Hypothalamus (tissue), 51 donors: Measurements from ENCODE around the gene RDM1.
"Not testable (repeated sequence)": the region's sequence is repeated elsewhere in the genome, so short reads cannot be mapped to it uniquely, and the experiment has no call there.

Experiments
- DNase-seq, 51 donors: peaks; one replicate each; lab custom pipeline; 2025; lab: John Stamatoyannopoulos, UW

Gene RDM1, protein sequence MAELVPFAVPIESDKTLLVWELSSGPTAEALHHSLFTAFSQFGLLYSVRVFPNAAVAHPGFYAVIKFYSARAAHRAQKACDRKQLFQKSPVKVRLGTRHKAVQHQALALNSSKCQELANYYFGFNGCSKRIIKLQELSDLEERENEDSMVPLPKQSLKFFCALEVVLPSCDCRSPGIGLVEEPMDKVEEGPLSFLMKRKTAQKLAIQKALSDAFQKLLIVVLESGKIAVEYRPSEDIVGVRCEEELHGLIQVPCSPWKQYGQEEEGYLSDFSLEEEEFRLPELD

DNA sequence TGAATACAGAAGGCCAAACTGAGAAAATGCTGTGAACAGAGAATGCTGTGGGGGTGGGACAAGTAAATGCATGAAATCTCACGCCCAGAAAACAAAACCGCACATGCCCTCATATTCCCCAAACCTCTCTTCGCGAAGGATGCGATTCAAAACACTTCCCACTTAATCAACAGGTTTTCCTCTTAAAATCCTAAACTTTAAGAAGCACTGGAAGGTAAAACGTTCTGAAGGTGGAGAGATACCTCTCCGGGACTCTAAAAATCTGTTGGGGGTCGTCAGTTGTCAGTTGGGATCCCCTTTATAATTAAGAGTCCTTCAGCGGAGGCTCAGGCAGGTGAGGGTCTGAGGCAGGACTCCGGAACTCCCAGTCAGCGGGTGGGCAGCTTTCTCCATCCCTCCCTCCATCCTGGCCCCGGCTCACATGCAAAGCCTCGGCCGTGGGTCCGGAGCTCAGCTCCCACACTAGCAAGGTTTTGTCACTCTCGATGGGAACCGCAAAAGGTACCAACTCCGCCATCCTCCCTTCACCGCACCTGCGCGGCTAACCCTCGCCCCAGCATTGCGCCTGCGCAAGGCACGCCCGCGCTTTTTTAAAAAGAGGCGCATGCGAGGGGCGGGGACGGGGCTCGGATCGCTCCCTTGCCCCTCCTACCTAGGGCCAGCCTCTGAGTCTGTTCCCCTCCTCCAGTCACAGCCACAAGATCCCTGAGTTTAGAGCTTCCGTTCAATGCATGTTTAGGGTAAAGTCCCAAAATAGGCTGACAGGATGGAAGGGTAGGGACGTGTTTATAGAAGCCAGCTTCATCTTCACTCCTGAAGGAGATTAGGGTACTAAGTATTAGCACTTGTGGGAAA lies at the start of gene RDM1:
Gene RDM1 (minus strand): TSS at position 563 of the 855 bp plus-strand sequence. CDS start 46 bp downstream, at position 517.
- peak in 30 of 51 donors; percentile 4 to 71 (median 18) for DNase-seq

DNA sequence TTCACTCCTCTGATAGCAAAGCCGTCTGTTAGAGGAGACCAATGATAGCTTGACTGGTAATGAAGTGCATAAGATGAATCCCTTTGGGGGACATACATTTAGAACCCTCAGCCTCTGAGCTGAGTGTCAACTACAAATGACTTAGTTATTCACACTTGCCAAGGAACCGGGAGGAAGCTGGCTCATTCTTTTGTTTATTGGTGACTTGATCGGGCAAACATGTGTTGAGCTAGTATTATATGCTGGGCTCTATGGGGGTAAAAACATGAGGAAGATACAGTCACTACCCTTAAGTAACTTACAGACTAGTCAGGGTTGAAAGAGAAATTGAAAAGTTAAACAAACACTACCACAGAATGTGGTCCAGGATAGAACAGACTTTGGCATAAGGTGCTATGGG lies 47.8 kb upstream of the RDM1 start:
- no peak for DNase-seq

DNA sequence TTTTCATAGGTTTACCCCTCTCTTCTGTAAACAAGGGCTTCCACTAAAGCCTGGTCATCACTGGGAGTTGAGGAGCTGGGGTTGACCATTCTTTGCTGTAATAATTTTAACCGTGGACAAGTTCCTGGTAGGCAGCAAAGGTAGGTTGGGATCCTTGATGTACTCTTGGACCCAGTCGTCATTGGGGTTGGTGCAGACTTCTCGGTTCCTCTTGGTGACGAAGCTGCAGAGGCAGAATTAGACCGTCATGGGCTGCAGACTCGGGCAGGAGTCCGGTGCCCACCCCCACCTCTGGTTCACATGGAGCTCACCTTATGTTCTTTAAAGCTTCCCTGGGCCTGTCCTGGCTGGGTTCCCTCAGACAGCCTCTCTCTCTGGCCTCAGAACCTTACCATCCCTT lies 46.9 kb upstream of the RDM1 start:
- DNase-seq, result no peak

DNA sequence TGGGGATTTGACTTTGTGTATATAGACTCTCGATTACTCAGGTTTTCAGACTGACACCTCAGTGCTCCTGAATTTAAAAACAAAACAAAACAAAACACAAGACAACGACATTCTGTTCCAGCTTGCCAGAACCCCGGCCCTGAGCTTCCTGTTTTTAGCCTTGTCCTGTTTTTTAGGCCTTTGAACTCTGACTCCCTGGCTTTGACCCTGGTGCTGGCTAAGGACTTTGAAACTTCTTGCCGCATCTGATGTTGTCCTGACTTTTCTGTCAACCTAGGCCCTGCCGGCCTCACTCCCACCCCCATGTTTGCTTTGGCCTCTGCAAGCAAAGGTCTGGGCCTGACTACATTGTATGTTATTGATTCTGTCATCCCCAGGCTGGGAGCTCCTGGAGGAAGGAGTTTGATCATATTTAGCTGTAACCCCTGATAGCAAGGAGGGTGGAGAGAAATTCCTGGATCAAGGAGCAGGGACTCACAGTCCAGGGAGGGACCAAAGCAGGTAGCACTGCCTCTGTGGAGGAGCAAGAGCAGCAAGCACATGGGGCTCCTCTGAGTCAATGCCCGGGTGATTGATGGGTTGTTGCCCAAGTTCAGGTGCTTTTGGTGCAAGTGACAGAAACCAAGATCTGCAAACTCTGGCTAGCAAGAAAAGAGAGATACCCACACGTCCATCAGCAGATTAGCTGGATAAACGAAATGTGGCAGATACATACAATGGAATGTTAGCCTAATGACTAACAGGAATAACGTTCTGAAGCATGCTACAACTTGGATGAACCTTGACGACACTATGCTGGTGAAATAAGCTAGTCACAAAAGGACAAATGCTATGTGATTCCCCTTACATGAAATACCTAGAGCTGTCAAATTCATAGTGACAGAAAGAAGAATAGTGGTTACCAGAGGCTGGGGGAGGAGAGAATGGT lies 43.0 kb upstream of the RDM1 start:
- no peak for DNase-seq

DNA sequence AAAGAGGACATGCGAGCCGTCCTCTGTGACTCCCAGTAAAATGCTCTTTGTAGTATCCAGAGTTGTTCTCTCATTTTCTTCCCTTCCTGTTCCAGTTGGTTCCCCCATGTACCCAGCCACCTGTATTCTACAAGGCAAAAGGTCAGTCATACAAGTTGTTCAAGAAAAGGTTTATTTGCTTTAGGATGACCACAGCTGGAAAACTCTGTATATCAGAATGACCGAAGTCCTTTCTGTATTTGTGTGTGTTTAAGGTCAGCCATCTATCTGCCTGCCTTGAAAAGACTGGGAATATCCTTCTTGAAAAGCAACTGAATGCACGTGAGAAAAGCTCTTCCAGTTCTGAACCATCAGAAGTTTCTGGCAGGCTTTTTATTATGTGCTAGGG lies 42.4 kb upstream of the RDM1 start:
- DNase-seq, result no peak

DNA sequence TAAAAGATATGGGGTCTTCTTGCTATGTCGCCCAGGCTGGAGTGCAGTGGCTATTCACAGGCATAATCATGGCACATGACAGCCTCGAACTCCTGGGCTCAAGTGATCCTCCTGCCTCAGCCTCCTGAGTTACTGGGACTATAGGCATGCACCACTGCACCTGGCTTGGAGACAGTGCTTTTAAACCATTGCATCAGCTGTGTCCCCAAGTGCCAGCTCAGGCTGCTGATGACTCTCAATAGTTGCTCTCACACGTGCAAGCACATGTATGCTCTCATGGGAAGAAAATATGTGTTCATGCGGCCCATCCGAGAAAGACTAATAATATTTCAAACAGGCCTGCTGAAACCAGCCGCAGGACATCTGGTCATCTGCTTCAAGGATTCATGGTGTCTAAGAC lies 42.0 kb upstream of the RDM1 start:
- DNase-seq, result no peak

DNA sequence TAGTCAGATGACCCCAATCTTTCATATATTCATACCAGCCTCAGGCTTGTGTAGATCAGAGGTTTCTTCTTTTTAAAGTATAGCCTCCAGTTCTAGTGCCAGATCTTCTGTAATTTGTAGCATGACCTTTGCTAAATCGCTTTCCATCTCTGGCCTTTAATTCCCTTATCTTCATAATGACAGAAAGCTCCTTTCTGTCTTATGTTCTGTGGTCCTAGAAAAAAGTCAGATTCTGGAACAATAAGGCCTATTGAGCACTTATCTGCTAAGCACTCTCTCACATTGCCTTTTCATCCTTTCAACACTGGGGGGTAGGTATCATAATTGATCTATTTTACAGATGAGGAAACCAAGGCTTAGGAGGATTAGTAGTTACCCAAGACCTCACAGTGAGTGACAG lies 41.5 kb upstream of the RDM1 start:
- DNase-seq, result no peak

DNA sequence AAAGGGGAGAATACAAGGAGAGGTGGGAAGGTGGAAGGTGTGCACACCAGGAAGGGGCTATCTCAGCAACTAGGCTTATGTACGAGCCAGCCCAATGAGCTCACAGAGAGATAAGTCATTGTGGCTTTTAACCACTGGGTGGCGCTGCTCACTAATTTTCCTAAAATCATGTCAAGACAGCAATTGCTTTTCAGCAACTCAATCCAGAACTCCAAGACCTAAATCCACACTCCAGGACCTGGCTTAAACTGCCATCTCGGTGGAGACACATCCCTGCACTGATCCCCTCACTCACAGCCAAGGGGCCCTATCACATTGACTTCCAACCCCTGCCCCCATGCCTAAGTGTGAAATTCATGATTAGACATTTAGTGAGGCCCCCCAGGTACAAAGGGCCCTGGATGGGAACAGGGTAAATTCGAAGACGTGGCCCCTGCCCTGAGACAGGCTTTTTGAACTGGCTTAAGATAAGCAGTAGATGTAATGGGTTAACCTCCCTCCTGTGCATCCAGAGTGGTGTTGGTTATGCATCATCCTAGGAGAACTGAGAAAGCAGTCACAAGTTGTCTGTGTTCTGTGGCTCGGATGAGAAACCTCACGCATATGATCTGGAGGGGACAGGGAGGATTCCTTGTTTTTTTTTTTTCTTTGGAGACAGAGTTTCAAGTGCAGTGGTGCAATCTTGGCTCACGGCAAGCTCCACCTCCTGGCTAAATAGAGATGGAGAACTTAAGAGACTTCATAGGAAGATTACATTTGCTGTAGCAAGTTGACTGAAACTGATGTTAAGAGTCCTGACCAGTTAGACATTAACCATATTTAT lies 39.2 kb upstream of the RDM1 start:
- DNase-seq, result peak in 45 of 51 donors; percentile 1 to 87 (median 47)

DNA sequence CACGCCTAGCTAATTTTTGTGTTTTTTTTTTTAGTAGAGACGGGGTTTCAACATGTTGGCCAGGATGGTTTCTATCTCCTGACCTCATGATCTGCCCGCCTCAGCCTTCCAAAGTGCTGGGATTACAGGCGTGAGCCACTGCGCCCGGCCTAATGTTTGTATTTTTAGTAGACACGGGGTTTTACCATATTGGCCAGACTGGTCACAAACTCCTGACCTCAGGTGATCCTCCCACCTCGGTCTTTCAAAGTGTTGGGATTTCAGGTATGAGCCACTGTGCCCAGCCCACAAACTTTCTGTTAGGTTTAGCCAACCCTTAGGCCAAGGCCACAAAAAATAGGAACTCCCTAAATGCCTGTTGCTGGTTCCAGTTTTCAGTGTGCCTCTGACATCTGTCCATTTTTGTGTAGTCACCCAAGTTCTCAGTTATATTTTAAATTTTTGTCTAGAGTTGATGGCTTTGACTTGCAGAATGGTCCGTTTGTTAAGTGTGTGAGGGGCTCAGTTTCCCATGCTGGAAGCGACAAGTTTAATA lies 38.0 kb upstream of the RDM1 start:
- DNase-seq, result no peak

DNA sequence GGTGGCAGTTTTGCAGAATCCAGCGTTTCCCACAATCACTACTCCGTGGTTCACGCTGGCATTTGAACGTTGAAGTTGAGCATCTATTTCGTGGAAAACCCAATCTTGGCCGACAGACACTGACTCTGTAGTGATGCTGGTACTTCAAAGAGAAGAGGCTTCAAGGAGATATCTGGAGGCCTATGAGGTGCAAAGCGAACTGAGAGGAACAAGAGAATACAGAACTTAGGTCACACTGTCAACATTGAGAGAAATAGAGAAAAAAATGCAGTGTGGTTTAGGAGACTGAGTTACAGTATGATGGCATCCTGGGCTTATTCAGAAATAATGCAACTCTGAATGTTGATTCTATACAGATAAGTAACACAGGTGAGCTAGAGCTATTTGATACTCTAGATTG lies 34.7 kb upstream of the RDM1 start:
- DNase-seq, result no peak

DNA sequence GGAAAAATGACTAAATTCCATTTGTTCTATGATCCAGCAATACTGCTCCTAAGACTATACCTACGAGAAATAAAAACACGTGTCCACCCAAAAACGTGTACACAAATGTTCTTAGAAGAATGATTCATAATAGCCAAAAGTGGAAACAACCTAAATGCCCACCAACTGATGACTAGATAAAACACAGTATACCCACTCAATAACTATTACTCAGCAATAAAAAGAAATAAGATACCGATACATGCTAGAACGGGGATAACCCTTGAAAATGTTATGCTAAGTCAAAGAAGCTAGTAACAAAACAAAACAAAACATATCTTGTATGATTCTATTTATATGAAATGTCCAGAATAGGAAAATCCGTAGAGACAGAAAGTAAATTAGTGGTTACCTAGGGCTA lies 33.1 kb upstream of the RDM1 start:
- DNase-seq, result no peak

DNA sequence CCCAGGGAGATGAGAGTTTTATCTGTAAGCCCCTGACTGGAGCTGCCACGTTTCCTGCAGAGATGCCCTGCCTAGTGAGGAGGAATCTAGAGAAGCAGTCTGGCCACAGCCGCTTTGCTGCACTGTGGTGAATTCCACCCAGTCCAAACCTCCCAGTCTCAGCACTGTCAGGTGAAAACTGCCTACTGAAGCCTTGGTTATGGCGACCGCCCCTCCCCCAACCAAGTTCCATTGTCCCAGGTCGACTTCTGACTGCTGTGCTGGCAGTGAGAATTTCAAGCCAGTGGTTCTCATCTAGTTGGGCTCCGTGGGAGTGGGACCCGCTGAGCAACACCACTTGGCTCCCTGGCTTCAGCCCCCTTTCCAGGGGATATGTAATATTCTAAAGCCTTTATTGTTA lies 23.1 kb upstream of the RDM1 start:
- no peak for DNase-seq

DNA sequence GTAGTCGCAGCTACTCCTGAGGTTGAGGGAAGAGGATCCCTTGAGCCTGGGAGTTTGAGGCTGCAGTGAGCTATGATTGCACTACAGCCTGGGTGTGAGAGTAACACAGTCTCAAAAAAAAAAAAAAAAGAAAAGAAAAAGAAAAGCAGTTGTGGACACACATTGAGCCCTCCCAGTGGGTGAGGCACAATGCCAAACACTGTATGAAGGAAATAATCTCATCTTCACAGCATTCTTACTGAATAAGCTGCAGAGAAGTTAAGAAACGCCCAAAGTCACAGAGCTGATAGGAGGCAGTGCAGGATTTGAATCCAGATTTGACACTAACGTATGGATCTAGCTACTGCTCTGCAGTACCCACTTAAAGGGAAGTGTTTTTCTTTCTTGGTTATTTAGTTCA lies 18.8 kb upstream of the RDM1 start:
- DNase-seq, result no peak

DNA sequence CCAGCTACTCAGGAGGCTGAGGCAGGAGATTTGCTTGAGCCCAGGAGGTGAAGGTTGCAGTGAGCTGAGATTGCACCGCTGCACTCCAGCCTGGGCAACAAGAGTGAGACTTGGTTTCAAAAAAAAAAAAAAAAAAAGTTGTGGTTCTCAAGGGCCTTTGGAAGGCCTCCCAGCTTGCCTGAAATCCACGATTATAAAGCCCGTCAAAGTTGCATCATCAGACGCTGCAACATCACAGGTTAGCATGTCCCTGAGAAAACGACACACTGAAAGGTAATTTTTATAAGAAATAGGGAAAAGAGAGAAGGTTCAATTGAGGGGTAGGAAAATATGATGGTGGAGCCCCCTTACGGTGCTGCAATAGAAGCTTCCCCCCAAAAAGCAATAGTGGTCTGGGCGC lies 17.5 kb upstream of the RDM1 start:
- no peak for DNase-seq

DNA sequence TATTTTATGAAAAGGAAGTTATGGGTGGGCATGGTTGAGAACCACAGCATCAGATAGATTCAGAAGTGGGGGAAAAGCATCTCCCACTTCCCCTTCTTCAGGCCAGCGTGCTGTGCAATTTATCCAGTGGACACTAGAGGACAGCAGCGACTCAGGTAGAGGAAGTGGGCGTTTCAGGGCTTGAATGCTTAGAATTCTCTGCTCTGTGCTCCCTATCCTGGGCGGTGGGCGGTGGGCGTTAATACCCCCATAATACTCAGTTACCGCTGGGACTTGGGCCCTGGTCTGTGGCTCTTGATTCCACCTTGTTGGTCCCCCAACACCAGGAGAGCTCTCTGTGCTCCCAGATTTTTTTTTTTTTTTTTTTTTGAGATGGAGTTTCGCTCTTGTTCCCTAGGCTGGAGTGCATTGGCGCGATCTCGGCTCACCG lies 16.6 kb upstream of the RDM1 start:
- peak in 9 of 51 donors; percentile 0 to 15 (median 3) for DNase-seq

DNA sequence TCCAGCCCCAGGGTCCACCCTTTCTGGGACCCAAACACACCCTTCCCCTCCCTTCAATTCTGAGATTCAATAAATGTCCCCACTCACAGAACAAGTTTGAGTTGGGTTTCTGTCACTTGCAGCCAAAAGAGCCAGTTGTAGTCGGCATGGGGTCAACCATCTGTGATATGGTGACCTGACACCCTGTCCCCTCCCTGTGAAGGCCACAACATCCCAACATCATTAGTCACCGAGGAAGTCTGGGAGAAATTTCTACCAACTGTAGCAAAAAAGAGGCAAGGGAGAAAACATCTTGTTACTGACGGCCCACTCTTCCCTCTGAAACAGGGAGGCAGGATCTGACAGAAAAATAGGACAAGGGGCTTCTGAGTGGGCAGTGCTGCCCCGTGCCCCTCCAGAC lies 13.6 kb upstream of the RDM1 start:
- DNase-seq, result no peak

DNA sequence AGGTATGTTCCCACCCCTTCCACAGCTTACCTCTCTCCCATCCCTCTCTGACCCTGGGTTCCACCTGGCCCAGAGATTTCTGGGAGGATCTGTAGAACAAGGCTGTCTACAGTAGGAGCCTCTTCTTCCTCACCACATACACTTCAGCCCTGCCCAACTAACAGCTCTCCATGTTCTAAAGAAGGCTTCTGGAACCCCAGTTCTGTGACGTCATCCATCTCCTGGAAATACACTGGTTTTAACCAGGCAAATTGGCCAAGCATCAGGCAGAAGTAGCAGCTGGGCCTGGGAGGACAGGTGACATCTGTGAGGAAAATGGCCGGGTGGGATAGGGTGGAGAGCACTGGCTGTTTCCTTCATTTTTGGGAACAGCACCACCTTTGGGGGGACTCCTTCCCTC lies 13.0 kb upstream of the RDM1 start, which contains the start of gene LYZL6:
Gene LYZL6 (minus strand): TSS at position 177 of the 400 bp plus-strand sequence. CDS start 4,357 bp downstream, outside the sequence.
- no peak for DNase-seq

DNA sequence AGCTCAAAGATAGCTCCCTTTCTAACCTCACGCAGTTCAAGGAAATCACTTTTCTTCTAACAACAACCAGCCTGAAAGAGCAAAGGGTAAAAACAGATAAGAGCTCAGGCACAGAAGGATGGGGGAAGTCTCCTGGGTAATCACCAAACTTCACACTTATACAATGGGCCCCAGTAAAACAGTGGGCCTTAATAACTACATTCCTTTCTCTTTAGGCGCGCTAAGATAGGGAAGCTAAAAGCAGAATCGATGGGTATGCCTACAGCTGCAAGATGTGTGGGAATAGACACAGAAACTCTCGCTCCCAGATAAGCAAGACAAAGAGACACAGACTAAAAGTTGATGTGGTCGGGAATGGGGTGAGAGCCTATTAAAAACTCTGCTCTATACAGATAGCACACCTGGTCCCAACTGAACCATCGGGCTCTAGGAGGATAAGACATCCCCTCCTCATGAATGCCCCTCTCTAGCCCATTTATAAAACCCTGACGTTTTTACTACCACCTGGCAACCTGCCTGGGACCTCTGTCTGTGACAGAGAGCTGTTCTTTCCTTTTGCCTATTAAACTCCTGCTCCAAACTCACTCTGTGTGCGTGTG lies 12.1 kb upstream of the RDM1 start:
- no peak for DNase-seq

DNA sequence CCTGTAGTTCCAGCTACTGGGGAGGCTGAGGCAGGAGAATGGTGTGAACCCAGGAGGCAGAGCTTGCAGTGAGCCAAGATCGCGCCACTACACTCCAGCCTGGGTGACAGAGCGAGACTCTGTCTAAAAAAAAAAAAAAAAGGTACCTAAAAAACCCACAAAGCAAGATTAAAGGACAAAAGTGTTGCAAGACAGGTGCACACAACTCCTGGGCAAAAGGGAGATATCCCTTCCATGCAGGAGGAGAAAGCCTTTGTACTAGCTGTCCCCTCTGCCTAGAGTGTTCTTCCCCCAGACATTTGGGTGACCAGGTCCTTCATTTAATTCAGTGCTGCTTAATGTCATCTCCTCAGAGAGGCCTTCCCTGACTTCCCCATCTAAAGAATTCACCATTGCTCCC lies 7.9 kb upstream of the RDM1 start:
- DNase-seq, result not testable (repeated sequence)
